Measurements from ENCODE around the gene TBC1D17. TPM values are rescaled to one million over a fixed set of nuclear protein-coding genes. Genes with fewer than 3 reads are reported as not detected.
A peak's percentile ranks its signal among the peaks of the same experiment; 100 is the strongest.

The TBC1D17 gene
- total and polyA plus RNA-seq, 4 experiments from 2014 or later, result 6.0 to 101 (median 57.9) TPM

GRCh38 chr19:49927526-49928264 is 50.2 kb downstream of the TBC1D17 start:
- intact Hi-C loops (cut with micrococcal nuclease), result loop anchor here (2.0 kb wide), 4 partner anchors 31 to 877 kb away; partner anchors contain the start of genes IL4I1, MED25 and PTOV1
- H3K4me3 ChIP-seq (ENCODE audit: low read length in 2 of 2), result no peak overlapping the region

DNA sequence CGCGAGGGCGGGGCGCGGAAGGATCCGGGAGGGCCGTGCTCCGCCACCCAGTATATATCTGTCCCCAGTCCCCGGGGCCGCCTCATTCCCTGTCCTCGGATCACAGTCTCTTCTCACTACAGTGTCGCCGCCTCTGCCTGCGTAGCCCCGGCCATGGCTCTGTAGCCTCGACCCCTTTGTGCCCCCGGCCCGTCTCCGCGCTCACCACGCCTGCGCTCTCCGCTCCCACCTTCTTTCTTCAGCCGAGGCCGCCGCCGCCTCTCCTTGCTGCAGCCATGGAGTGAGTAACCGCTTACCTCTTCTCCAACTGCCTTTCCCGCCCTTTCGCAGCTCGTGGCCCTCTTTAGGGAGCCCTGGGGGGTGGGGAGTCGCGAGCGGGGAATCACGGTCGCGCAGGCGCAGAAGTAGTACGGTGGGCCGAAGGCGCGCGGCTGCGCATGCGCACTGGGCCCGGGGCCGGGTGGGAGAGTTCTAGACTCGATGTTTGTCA is 51.7 kb downstream of the TBC1D17 start, which contains the start of the genes ATF5 and NUP62:
Gene ATF5 (plus strand): TSS at position 85 of the 490 bp plus-strand sequence. CDS start 1,646 bp downstream, outside the sequence.
Gene NUP62 (minus strand): TSS at position 384 of the 490 bp plus-strand sequence. CDS start 19,697 bp downstream, outside the sequence.
- DNase-seq, result peak; percentile 91 to 95 (median 93)
- Mint-ChIP-seq H3K27me3 (no peaks in the 10 kb centered on the region), H3K27ac (peak within 1 kb of the TSS; percentile 96 to 99 (median 98)), H3K4me1 (peaks cover 36 to 74% (median 59%) of the 10 kb centered on the region in 4 donors), H3K36me3 (peaks cover 25 to 30% of the 10 kb centered on the region in 2 donors), H3K9me3 (peaks cover 0 to 7% (median 0%) of the 10 kb centered on the region in 8 donors), H3K4me3 (peak within 1 kb of the TSS; percentile 97 to 99 (median 98))
- H3K36me3 ChIP-seq (ENCODE audit: insufficient read depth, low read length), result peaks cover 20% of the 10 kb centered on the region
- peak within 1 kb of the TSS; percentile 96 for H3K27ac ChIP-seq (ENCODE audit: low read depth, low read length)
- intact Hi-C loops (cut with micrococcal nuclease), result loop anchor here (1.0 to 2.0 kb wide), 6 partner anchors 32 to 876 kb away; partner anchors contain the start of genes AKT1S1, IL4I1, MED25 and PTOV1
- H3K9me3 ChIP-seq (ENCODE audit: control insufficient read depth in 1 of 2, low read length in 2 of 2), result no peaks in the 10 kb centered on the region
- CTCF ChIA-PET (ENCODE audit: partially characterized antibody), result interaction anchor here (0.5 to 3.1 kb wide), 5 partner anchors 9 to 435 kb away, joined by 3 to 15 read pairs (median 4); partner anchors contain the start of gene PNKP
- peaks cover 57% of the 10 kb centered on the region for H3K4me1 ChIP-seq (ENCODE audit: insufficient read depth, low read length)
- H3K27me3 ChIP-seq (ENCODE audit: insufficient read depth, low read length), result no peaks in the 10 kb centered on the region
- H3K4me3 ChIP-seq (ENCODE audit: low read length in 2 of 2), result peak within 1 kb of the TSS; percentile 93 to 99
- POLR2A ChIA-PET (ENCODE audit: partially characterized antibody), result interaction anchor here (0.6 to 4.6 kb wide), 24 partner anchors 9 to 1249 kb away, joined by 3 to 47 read pairs (median 5); partner anchors contain the start of genes AKT1S1, AP2A1, BCL2L12 and FUZ

More at GRCh38 chr19:49927526-49928264, 50.2 kb downstream of the TBC1D17 start:
- ChIA-PET POLR2A (ENCODE audit: partially characterized antibody) (interaction anchor here (1.7 to 4.6 kb wide), 5 partner anchors 9 to 118 kb away, joined by 4 to 47 read pairs (median 14); partner anchors contain the start of genes AKT1S1, IL4I1 and TBC1D17), CTCF (ENCODE audit: partially characterized antibody) (interaction anchor here (1.0 to 3.1 kb wide), 2 partner anchors 11 to 56 kb away, joined by 3 to 15 read pairs; no protein-coding TSS in a partner anchor)
- Mint-ChIP-seq H3K36me3 (peaks cover 25 to 36% of the 10 kb centered on the region in 2 donors), H3K27me3 (no peaks in the 10 kb centered on the region), H3K27ac (peak overlapping the region; percentile 52 to 98 (median 95)), H3K4me3 (peak overlapping the region; percentile 97 to 99 (median 98)), H3K9me3 (peaks cover 0 to 7% (median 0%) of the 10 kb centered on the region in 8 donors), H3K4me1 (peaks cover 34 to 69% (median 51%) of the 10 kb centered on the region in 4 donors)
- no peak for DNase-seq
- Histone ChIP-seq H3K4me1 (ENCODE audit: insufficient read depth, low read length) (peaks cover 55% of the 10 kb centered on the region), H3K36me3 (ENCODE audit: insufficient read depth, low read length) (peaks cover 34% of the 10 kb centered on the region), H3K9me3 (ENCODE audit: control insufficient read depth in 1 of 2, low read length in 2 of 2) (no peaks in the 10 kb centered on the region), H3K27me3 (ENCODE audit: insufficient read depth, low read length) (no peaks in the 10 kb centered on the region), H3K27ac (ENCODE audit: low read depth, low read length) (peak overlapping the region; percentile 96)

DNA sequence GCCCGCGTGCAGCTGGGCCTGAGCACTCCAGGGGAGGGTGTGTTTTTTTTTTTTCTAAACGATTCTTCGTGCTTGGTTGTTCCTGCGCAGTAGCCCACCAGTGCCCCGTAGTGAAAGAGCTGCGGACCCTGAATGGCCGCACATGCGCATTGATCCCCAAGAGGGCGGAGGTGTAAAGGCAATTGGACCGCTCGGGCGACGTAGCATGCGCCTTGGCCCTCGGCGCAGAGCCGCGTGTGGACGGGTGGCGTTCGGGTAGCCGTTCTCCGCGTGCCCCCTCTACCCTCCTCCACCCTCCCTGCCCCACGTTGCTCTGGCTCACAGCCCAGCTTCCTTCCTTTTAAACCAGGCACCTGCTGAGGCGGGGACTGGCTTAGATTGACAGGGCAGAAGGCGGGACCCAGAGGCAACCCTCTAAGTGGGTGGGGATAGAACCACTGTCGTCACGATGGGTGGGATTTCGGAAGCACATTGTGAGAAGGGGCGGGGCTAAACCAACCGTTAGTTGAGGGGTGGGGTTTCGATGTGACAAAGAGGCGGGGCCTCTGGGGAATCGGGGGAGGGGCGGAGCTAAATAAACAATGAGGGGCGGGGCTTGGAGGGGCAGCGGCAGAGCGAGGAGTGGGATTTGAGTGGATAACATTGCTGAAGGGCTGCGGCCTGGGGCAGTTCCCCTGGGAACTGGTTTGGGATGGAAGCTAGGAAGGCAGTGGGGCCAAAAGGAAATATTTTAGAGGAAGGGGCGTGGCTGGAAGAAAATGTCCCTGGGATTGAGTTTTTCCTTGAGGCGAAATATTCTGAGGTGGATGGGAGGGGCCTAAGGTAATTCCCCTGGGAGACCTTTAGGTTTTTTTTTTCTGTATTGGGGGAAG is 52.3 kb downstream of the TBC1D17 start:
- peaks cover 0 to 7% (median 0%) of the 10 kb centered on the region in 8 donors for H3K9me3 Mint-ChIP-seq
- peak; percentile 94 to 97 (median 96) for DNase-seq
- ChIA-PET CTCF (ENCODE audit: partially characterized antibody) (interaction anchor here (0.8 to 3.1 kb wide), 3 partner anchors 9 to 61 kb away, joined by 3 to 15 read pairs (median 4); no protein-coding TSS in a partner anchor), POLR2A (ENCODE audit: partially characterized antibody) (interaction anchor here (0.5 to 4.6 kb wide), 22 partner anchors 9 to 964 kb away, joined by 3 to 47 read pairs (median 5); partner anchors contain the start of genes AKT1S1, AP2A1, BCL2L12 and FUZ)
- H3K36me3 ChIP-seq (ENCODE audit: insufficient read depth, low read length), result peaks cover 13% of the 10 kb centered on the region
- peak overlapping the region; percentile 97 to 99 (median 98) for H3K4me3 Mint-ChIP-seq
- peak overlapping the region; percentile 96 to 99 (median 98) for H3K27ac Mint-ChIP-seq
- peaks cover 36 to 74% (median 57%) of the 10 kb centered on the region in 4 donors for H3K4me1 Mint-ChIP-seq
- peak overlapping the region; percentile 93 to 99 for H3K4me3 ChIP-seq (ENCODE audit: low read length in 2 of 2)
- H3K27ac ChIP-seq (ENCODE audit: low read depth, low read length), result peak overlapping the region; percentile 96
- H3K27me3 Mint-ChIP-seq, result no peaks in the 10 kb centered on the region
- H3K36me3 Mint-ChIP-seq, result peaks cover 25 to 30% of the 10 kb centered on the region in 2 donors
- peaks cover 57% of the 10 kb centered on the region for H3K4me1 ChIP-seq (ENCODE audit: insufficient read depth, low read length)
- no peaks in the 10 kb centered on the region for H3K9me3 ChIP-seq (ENCODE audit: control insufficient read depth in 1 of 2, low read length in 2 of 2)
- H3K27me3 ChIP-seq (ENCODE audit: insufficient read depth, low read length), result no peaks in the 10 kb centered on the region
- intact Hi-C loops (cut with micrococcal nuclease), result loop anchor here (1.0 to 5.0 kb wide), 7 partner anchors 33 to 875 kb away; partner anchors contain the start of genes AKT1S1, AP2A1, IL4I1 and MED25

DNA sequence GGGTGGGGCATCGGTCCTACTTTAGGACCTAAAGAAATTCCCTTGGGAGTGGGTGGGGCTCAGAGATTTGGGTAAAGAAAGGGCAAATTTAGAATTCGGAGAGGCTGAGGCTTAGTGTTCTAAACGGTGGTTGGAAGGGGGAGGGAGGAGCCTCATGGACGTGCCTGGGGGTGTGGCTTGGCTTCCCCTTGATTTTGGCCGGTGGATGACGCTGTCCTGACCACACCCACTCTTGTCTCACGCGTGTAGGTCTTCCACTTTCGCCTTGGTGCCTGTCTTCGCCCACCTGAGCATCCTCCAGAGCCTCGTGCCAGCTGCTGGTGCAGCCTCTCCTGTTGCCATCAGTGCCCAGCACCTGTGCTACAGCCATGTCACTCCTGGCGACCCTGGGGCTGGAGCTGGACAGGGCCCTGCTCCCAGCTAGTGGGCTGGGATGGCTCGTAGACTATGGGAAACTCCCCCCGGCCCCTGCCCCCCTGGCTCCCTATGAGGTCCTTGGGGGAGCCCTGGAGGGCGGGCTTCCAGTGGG is 53.0 kb downstream of the TBC1D17 start:
- no peaks in the 10 kb centered on the region for H3K27me3 Mint-ChIP-seq
- POLR2A ChIA-PET (ENCODE audit: partially characterized antibody), result interaction anchor here (0.5 to 4.6 kb wide), 10 partner anchors 8 to 581 kb away, joined by 3 to 47 read pairs (median 8); partner anchors contain the start of genes AKT1S1, FUZ, IL4I1 and JOSD2

DNA sequence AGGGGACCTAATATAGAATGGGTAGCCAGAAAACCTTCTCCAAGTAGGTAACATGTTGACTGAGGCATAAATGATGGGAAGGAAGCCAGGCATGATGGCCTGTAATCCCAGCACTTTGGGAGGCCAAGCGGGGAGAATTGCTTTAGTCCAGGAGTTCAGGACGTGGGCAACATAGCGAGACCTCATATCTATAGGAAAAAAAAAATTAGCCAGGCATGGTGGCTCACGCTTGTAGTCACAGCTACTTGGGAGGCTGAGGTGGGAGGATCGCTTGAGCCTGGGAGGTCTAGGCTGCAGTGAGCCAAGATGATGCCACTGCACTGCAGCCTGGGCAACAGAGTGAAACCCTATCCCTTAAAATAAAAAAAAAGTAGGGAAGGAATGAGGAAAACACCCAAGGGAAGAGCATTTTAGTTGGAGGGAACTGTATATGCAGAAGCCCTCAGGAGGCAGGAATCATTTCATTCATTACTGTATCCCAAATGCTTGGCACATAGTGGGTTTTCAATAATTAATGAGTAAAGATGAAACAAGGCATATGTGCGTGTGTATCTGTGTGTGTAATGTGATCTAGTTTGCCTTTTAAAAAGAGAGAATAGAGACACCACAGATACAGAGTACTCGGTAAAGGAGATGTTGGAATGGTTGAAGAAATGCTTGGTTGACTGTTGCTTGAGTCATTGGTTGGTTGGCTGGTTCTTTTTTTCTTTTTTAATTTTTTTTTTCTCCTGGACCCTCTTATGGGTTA is 54.0 kb downstream of the TBC1D17 start:
- POLR2A ChIA-PET (ENCODE audit: partially characterized antibody), result interaction anchor here (0.9 to 4.6 kb wide), 3 partner anchors 55 to 580 kb away, joined by 3 to 47 read pairs (median 3); partner anchors contain the start of genes AKT1S1, JOSD2, PTOV1 and TBC1D17

More for the DNA sequence above, 53.0 kb downstream of the TBC1D17 start:
- Mint-ChIP-seq H3K4me1 (peaks cover 33 to 70% (median 52%) of the 10 kb centered on the region in 4 donors), H3K4me3 (peak overlapping the region in 7 of 8 donors; percentile 26 to 99 (median 99)), H3K9me3 (peaks cover 0 to 7% (median 0%) of the 10 kb centered on the region in 8 donors), H3K27ac (peak overlapping the region; percentile 57 to 99 (median 97)), H3K36me3 (peaks cover 21 to 26% of the 10 kb centered on the region in 2 donors)
- CTCF ChIA-PET (ENCODE audit: partially characterized antibody), result no interaction called here
- no peaks in the 10 kb centered on the region for H3K9me3 ChIP-seq (ENCODE audit: control insufficient read depth in 1 of 2, low read length in 2 of 2)
- intact Hi-C loops (cut with micrococcal nuclease), result loop anchor here (5.0 kb wide), 1 partner anchor 163 kb away; the partner anchor contains the start of gene AP2A1
- DNase-seq, result peak in 1 of 5 donors; percentile 56
- H3K27me3 ChIP-seq (ENCODE audit: insufficient read depth, low read length), result no peaks in the 10 kb centered on the region
- peak overlapping the region; percentile 96 for H3K27ac ChIP-seq (ENCODE audit: low read depth, low read length)
- H3K36me3 ChIP-seq (ENCODE audit: insufficient read depth, low read length), result peaks cover 13% of the 10 kb centered on the region
- H3K4me3 ChIP-seq (ENCODE audit: low read length in 2 of 2), result no peak overlapping the region
- H3K4me1 ChIP-seq (ENCODE audit: insufficient read depth, low read length), result peaks cover 51% of the 10 kb centered on the region

More for the DNA sequence above, 54.0 kb downstream of the TBC1D17 start:
- DNase-seq, result no peak
- no peaks in the 10 kb centered on the region for H3K27me3 ChIP-seq (ENCODE audit: insufficient read depth, low read length)
- no peaks in the 10 kb centered on the region for H3K9me3 ChIP-seq (ENCODE audit: control insufficient read depth in 1 of 2, low read length in 2 of 2)
- Mint-ChIP-seq H3K27ac (peak overlapping the region in 6 of 7 donors; percentile 39 to 97 (median 84)), H3K4me3 (peak overlapping the region in 5 of 8 donors; percentile 1 to 67 (median 24)), H3K27me3 (no peaks in the 10 kb centered on the region), H3K36me3 (peaks cover 19 to 23% of the 10 kb centered on the region in 2 donors), H3K4me1 (peaks cover 35 to 66% (median 51%) of the 10 kb centered on the region in 4 donors), H3K9me3 (peaks cover 0 to 7% (median 0%) of the 10 kb centered on the region in 8 donors)
- CTCF ChIA-PET (ENCODE audit: partially characterized antibody), result no interaction called here
- H3K27ac ChIP-seq (ENCODE audit: low read depth, low read length), result no peak overlapping the region
- peaks cover 50% of the 10 kb centered on the region for H3K4me1 ChIP-seq (ENCODE audit: insufficient read depth, low read length)
- intact Hi-C loops (cut with micrococcal nuclease), result loop anchor here (5.0 kb wide), 1 partner anchor 164 kb away; the partner anchor contains the start of gene AP2A1
- H3K36me3 ChIP-seq (ENCODE audit: insufficient read depth, low read length), result peaks cover 12% of the 10 kb centered on the region
- H3K4me3 ChIP-seq (ENCODE audit: low read length in 2 of 2), result no peak overlapping the region

All from CD4-positive, alpha-beta memory T cell (primary cell).